Hepatocyte (in vitro differentiated cells): ENCODE results near the gene SVOP. TPM values are rescaled to one million over a fixed set of nuclear protein-coding genes. Genes with fewer than 3 reads are reported as not detected.

Experiments
- DNase-seq: peaks from one replicate; pipeline ENCODE4 v3.0.0-alpha.2; 2016; ENCODE audit warnings: low spot score
- H2AFZ ChIP-seq: fragments of 200-600 bp; sonication (generic); 2 replicates; pipeline ENCODE4 v1.6.0; 2016; ENCODE audit warnings: antibody characterized with exemption, mild to moderate bottlenecking
- H3K27ac ChIP-seq: fragments of 200-600 bp; sonication (generic); 2 replicates; pipeline ENCODE4 v1.5.1; 2016; ENCODE audit warnings: mild to moderate bottlenecking
- H3K27me3 ChIP-seq: fragments of 200-600 bp; sonication (generic); 2 replicates; pipeline ENCODE4 v1.6.1; 2016
- H3K36me3 ChIP-seq: fragments of 200-600 bp; sonication (generic); replicated peaks from 2 replicates; pipeline ENCODE4 v1.5.1; 2016; ENCODE audit warnings: low read depth; ENCODE audit not compliant: insufficient read depth
- H3K4me1 ChIP-seq: fragments of 200-600 bp; sonication (generic); 2 replicates; pipeline ENCODE4 v1.5.1; 2016; ENCODE audit warnings: mild to moderate bottlenecking, moderate library complexity; ENCODE audit not compliant: insufficient read depth
- H3K4me2 ChIP-seq: fragments of 200-600 bp; sonication (generic); 2 replicates; pipeline ENCODE4 v1.6.0; 2016
- H3K4me3 ChIP-seq: fragments of 200-600 bp; sonication (generic); 2 replicates; pipeline ENCODE4 v1.5.1; 2016; ENCODE audit warnings: mild to moderate bottlenecking
- H3K79me2 ChIP-seq: fragments of 200-600 bp; sonication (generic); 2 replicates; pipeline ENCODE4 v1.6.0; 2017; ENCODE audit warnings: mild to moderate bottlenecking
- H3K9me2 ChIP-seq: fragments of 200-600 bp; sonication (generic); replicated peaks from 2 replicates; pipeline ENCODE4 v1.6.0; 2017; ENCODE audit warnings: mild to moderate bottlenecking; ENCODE audit not compliant: insufficient read depth
- H3K9me3 ChIP-seq: fragments of 200-600 bp; sonication (generic); 2 replicates; pipeline ENCODE4 v1.5.1; 2016; ENCODE audit warnings: low read depth, mild to moderate bottlenecking
- H4K20me1 ChIP-seq: fragments of 200-600 bp; sonication (generic); 2 replicates; pipeline ENCODE4 v1.6.0; 2016; ENCODE audit warnings: mild to moderate bottlenecking; ENCODE audit not compliant: insufficient read depth, poor library complexity, severe bottlenecking
- CTCF ChIP-seq: fragments of 200-600 bp; sonication (generic); IDR thresholded peaks from 2 replicates; pipeline ENCODE4 v1.5.1; 2016; ENCODE audit warnings: antibody characterized with exemption, mild to moderate bottlenecking; ENCODE audit not compliant: poor library complexity
- EZH2 ChIP-seq: fragments of 200-600 bp; sonication (generic); IDR thresholded peaks from 2 replicates; pipeline ENCODE4 v1.6.1; 2016; ENCODE audit warnings: antibody characterized with exemption, mild to moderate bottlenecking, borderline replicate concordance
- EZH2phosphoT487 ChIP-seq: fragments of 200-600 bp; sonication (generic); IDR thresholded peaks from one replicate; pipeline ENCODE4 v1.6.1; 2018; ENCODE audit warnings: antibody characterized with exemption, mild to moderate bottlenecking, low read depth, moderate library complexity; ENCODE audit not compliant: unreplicated experiment, severe bottlenecking
- WGBS: methylation state at CpG from one replicate; pipeline ENCODE4 v1.1.6; 2016; ENCODE audit warnings: low lambda C conversion rate; ENCODE audit errors: missing lambda C conversion rate; 5-methylcytosine and 5-hydroxymethylcytosine counted together
- polyA plus RNA-seq: library from polyadenylated mRNA; unstranded; fragments of >200 nt; fragmentation: Nextera tagmentation; extraction: Ambion mirVana; gene quantifications from 2 replicates; pipeline ENCODE4 v1.2.1, GENCODE V29; 2016
- total RNA-seq: library from RNA; depleted of rRNA; stranded (reverse); fragments of >200 nt; gene quantifications from 2 replicates; pipeline ENCODE4 v1.2.3, GENCODE V29; 2014

Gene SVOP
- total and polyA plus RNA-seq, 2 experiments from 2014 or later = 0.27 to 0.45 TPM

GRCh38 chr12:108918206-108918605, 102.7 kb downstream of the SVOP start:
- no peaks in the 10 kb centered on the region for H3K79me2 ChIP-seq
- no peak for DNase-seq

GRCh38 chr12:108916336-108916735, 104.5 kb downstream of the SVOP start:
- Histone ChIP-seq H3K4me3 (no peak overlapping the region), H3K9me3 (no peaks in the 10 kb centered on the region), H3K27ac (no peak overlapping the region), H2AFZ (no peak overlapping the region), H4K20me1 (no peaks in the 10 kb centered on the region), H3K4me1 (no peaks in the 10 kb centered on the region), H3K27me3 (no peaks in the 10 kb centered on the region), H3K36me3 (no peaks in the 10 kb centered on the region), H3K79me2 (no peaks in the 10 kb centered on the region), H3K4me2 (no peak overlapping the region), H3K9me2 (no peaks in the 10 kb centered on the region)
- DNase-seq = no peak
- TF ChIP-seq EZH2phosphoT487 = no peak
- no peak for TF ChIP-seq EZH2
- TF ChIP-seq CTCF = no peak
- 83% methylated on average over 5 of the region's 5 CpGs for WGBS

More at GRCh38 chr12:108918206-108918605, 102.7 kb downstream of the SVOP start:
- TF ChIP-seq CTCF (no peak), EZH2 (no peak), EZH2phosphoT487 (no peak)
- Histone ChIP-seq H3K27me3 (no peaks in the 10 kb centered on the region), H3K4me2 (no peak overlapping the region), H3K27ac (no peak overlapping the region), H3K4me3 (no peak overlapping the region), H3K9me2 (no peaks in the 10 kb centered on the region), H3K36me3 (no peaks in the 10 kb centered on the region), H4K20me1 (no peaks in the 10 kb centered on the region), H3K4me1 (peaks cover 8% of the 10 kb centered on the region), H3K9me3 (no peaks in the 10 kb centered on the region), H2AFZ (no peak overlapping the region)
- WGBS = 70% methylated on average over 2 of the region's 2 CpGs

- no peaks in the 10 kb centered on the region for H3K9me3 ChIP-seq
- TF ChIP-seq CTCF (no peak), EZH2 (no peak)
- WGBS = 91% methylated on average over 15 of the region's 15 CpGs
Observed at GRCh38 chr12:108915632-108916133, 105.2 kb downstream of the SVOP start.

GRCh38 chr12:108914121-108914531, 106.7 kb downstream of the SVOP start:
- WGBS = 84% methylated on average over 4 of the region's 4 CpGs
- no peak for DNase-seq
- no peak overlapping the region for H3K27ac ChIP-seq

More at GRCh38 chr12:108915632-108916133, 105.2 kb downstream of the SVOP start:
- Histone ChIP-seq H3K79me2 (no peaks in the 10 kb centered on the region), H3K9me2 (no peaks in the 10 kb centered on the region), H4K20me1 (no peaks in the 10 kb centered on the region), H3K4me1 (no peaks in the 10 kb centered on the region), H2AFZ (no peak overlapping the region), H3K36me3 (no peaks in the 10 kb centered on the region), H3K4me3 (no peak overlapping the region), H3K4me2 (no peak overlapping the region), H3K27me3 (no peaks in the 10 kb centered on the region), H3K27ac (no peak overlapping the region)
- DNase-seq = no peak

More at GRCh38 chr12:108914121-108914531, 106.7 kb downstream of the SVOP start:
- H3K36me3 ChIP-seq = no peaks in the 10 kb centered on the region
- H3K79me2 ChIP-seq = no peaks in the 10 kb centered on the region
- H3K4me1 ChIP-seq = no peaks in the 10 kb centered on the region
- TF ChIP-seq EZH2phosphoT487 (no peak), CTCF (no peak), EZH2 (no peak)
- H3K27me3 ChIP-seq = no peaks in the 10 kb centered on the region
- H3K4me2 ChIP-seq = no peak overlapping the region
- H4K20me1 ChIP-seq = no peaks in the 10 kb centered on the region
- no peak overlapping the region for H3K4me3 ChIP-seq
- H3K9me2 ChIP-seq = no peaks in the 10 kb centered on the region
- H2AFZ ChIP-seq = no peak overlapping the region
- H3K9me3 ChIP-seq = no peaks in the 10 kb centered on the region
